Upper lobe of right lung (tissue), 1 donor: ENCODE results near the gene LRRFIP2. TPM values are rescaled to one million over a fixed set of nuclear protein-coding genes. Genes with fewer than 3 reads are reported as not detected.

ENCODE experiments used
- ATAC-seq: fragments of 200-7000 bp; cut with Tn5 transposase; one replicate; pipeline ENCODE4 v1.9.1; 2020; ENCODE audit warnings: mild to moderate bottlenecking, moderate library complexity
- DNase-seq: peaks from one replicate; pipeline ENCODE4 v3.0.0-alpha.2; 2020
- H3K27ac ChIP-seq: fragments of 200-600 bp; one replicate; pipeline ENCODE4 v1.8.0; 2022
- H3K27me3 ChIP-seq: fragments of 200-600 bp; one replicate; pipeline ENCODE4 v1.8.0; 2022; ENCODE audit warnings: mild to moderate bottlenecking
- H3K36me3 ChIP-seq: fragments of 200-600 bp; one replicate; pipeline ENCODE4 v1.8.0; 2022
- H3K4me1 ChIP-seq: fragments of 200-600 bp; one replicate; pipeline ENCODE4 v1.8.0; 2022
- H3K4me3 ChIP-seq: fragments of 200-600 bp; one replicate; pipeline ENCODE4 v1.8.0; 2022; ENCODE audit warnings: mild to moderate bottlenecking
- H3K9me3 ChIP-seq: fragments of 200-600 bp; one replicate; pipeline ENCODE4 v1.8.0; 2022
- intact Hi-C: fragments of 100-400 bp; cut with DNase I; formaldehyde crosslinking; loops from one replicate; pipeline ENCODE4 v1.11.0; 2022
- total RNA-seq: library from RNA; stranded (reverse); fragmentation: NEBNext Ultra II Directional; extraction: Animal tissue kit (Norgen Biotek cat#: 25700); gene quantifications from one replicate; pipeline ENCODE4 v1.2.1, GENCODE V29; 2021
- TF ChIP-seq, protein P1 (sequence below): fragments of 200-600 bp; IDR thresholded peaks from one replicate; pipeline ENCODE4 v1.8.0; 2022; ENCODE audit warnings: antibody characterized with exemption
- donor health status: DM: no; HTN: yes; CAD: no; lungs with severe emphysema.

LRRFIP2 gene
- total RNA-seq, 1 donor from 2014 or later, result 50.3 TPM

DNA sequence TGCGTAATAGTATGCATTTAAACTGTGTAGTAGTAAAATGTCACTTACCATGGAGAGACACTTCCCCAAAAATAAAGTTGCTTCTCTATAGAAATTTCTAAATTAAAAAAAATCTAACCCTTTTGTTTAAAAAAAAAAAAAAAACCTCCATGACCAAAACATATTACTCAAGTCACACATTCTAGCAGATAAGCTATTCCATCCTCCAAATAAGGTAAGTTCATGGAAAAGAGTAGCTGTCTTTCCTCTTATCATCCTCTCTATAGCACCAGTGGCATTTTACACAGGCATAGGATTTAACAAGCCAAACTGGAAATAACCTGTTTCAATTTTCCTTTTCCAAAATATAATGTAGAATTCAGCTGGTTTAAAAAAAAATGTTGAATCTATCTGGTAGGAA is 57.4 kb downstream of the LRRFIP2 start:
- Histone ChIP-seq H3K4me3 (no peak overlapping the region), H3K36me3 (no peaks in the 10 kb centered on the region), H3K27ac (no peak overlapping the region), H3K9me3 (no peaks in the 10 kb centered on the region), H3K4me1 (no peaks in the 10 kb centered on the region), H3K27me3 (no peaks in the 10 kb centered on the region)
- ATAC-seq (no peak), DNase-seq (no peak)
- TF ChIP-seq, protein P1, sequence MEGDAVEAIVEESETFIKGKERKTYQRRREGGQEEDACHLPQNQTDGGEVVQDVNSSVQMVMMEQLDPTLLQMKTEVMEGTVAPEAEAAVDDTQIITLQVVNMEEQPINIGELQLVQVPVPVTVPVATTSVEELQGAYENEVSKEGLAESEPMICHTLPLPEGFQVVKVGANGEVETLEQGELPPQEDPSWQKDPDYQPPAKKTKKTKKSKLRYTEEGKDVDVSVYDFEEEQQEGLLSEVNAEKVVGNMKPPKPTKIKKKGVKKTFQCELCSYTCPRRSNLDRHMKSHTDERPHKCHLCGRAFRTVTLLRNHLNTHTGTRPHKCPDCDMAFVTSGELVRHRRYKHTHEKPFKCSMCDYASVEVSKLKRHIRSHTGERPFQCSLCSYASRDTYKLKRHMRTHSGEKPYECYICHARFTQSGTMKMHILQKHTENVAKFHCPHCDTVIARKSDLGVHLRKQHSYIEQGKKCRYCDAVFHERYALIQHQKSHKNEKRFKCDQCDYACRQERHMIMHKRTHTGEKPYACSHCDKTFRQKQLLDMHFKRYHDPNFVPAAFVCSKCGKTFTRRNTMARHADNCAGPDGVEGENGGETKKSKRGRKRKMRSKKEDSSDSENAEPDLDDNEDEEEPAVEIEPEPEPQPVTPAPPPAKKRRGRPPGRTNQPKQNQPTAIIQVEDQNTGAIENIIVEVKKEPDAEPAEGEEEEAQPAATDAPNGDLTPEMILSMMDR, result no peak
- intact Hi-C loops, result no loop called here

DNA sequence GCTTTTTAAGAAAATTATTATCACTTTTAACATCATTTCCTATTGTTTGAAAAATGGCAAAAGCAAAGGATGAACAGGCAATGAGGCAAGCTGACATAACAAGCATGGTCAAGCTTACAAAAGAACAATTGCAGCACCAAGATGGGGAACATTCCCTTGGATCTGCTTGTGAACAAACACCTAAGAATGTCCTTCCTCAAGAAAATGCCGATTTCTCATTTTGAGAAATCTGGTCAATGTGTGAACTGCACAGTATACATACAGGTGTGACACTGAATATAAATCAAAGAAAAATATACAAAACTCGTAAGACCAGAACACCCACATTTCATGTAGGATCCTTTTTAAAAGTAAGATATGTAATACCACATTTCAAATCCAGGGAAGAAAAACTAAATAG is 58.9 kb downstream of the LRRFIP2 start:
- no peak overlapping the region for H3K4me3 ChIP-seq
- TF ChIP-seq, protein P1, result no peak
- H3K27me3 ChIP-seq, result no peaks in the 10 kb centered on the region
- intact Hi-C loops, result no loop called here
- ATAC-seq (no peak), DNase-seq (no peak)
- no peaks in the 10 kb centered on the region for H3K36me3 ChIP-seq
- no peak overlapping the region for H3K27ac ChIP-seq
- no peaks in the 10 kb centered on the region for H3K4me1 ChIP-seq
- H3K9me3 ChIP-seq, result no peaks in the 10 kb centered on the region

DNA sequence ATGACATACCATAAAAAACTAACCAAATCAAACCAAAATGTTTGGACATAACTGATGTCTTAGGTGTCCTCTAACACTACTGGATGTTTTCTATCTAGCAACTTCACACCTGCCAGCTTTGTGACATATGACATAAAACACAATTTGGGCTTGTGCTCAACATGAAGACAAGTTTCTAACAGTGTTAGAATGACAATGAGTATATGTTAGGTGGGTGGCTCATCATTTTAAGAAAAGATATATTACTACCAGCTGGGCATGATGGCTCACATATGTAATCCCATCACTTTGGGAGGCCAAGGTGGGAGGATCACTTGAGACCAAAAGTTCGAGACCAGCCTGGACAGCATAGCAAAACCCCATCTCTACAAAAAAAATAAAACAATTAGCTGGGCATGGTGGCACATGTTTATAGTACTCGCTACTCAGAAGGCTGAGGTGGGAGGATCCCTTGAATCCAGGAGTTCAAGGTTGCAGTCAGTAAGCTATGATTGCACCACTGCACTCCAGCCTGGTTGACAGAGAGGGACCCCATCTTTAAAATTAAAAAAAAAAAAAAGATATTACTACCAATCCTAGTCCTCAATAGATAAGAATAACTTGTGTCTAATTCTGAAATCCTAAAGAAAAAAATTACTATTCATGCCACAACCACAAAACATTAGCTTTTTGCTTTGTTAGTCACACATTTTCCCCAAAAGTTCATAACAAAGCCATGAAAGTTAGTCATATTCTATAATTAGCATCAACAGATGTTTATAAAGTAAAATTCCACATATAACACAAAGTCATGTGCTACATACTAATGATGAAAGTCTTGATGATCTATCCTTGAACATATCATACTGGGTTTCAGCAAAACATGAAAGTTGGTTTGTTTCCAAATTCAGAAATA is 59.9 kb downstream of the LRRFIP2 start:
- Histone ChIP-seq H3K27me3 (no peaks in the 10 kb centered on the region), H3K36me3 (no peaks in the 10 kb centered on the region), H3K4me1 (no peaks in the 10 kb centered on the region), H3K4me3 (no peak overlapping the region), H3K9me3 (no peaks in the 10 kb centered on the region), H3K27ac (no peak overlapping the region)
- TF ChIP-seq, protein P1, result no peak
- ATAC-seq (no peak), DNase-seq (no peak)
- intact Hi-C loops, result no loop called here

DNA sequence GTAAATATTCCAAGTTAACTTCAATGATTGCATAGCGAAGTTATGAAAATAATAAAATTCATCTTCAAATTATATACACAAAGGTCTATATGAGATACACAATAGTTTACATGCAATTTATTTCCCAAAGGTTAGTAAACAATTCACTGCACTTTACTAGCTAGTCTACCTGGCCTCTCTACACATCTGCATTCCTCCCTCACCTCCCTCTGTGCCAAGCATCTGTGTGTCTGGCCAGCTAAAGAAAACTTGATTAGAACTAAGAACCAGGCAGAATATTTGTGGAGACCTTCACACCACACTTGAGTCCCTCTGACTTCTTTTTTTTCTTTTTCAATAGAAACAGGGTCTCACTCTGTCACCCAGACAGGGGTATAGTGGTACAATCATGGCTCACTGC is 61.4 kb downstream of the LRRFIP2 start:
- ATAC-seq (no peak), DNase-seq (no peak)
- Histone ChIP-seq H3K27ac (no peak overlapping the region), H3K27me3 (no peaks in the 10 kb centered on the region), H3K4me1 (no peaks in the 10 kb centered on the region), H3K9me3 (no peaks in the 10 kb centered on the region), H3K4me3 (no peak overlapping the region), H3K36me3 (no peaks in the 10 kb centered on the region)
- TF ChIP-seq, protein P1, result no peak
- intact Hi-C loops, result no loop called here

DNA sequence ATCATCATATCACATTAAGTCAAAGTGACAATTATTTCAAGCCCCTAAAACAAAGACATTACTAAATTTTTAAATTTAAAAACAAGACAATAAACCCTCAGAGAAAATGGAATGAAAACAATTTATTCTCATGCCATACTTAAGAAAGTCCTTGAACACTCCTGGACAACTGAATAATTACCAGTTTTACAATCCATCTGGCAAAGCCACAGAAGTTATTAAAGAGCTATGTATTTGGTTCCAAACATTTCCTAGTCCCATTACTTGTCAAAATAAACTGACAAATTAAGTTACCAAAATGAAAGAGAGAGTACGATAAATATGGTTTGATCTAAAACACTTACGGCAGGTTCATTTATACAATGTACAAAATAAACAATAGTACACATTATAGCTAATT is 63.2 kb downstream of the LRRFIP2 start:
- intact Hi-C loops, result no loop called here

More for the DNA sequence above, 63.2 kb downstream of the LRRFIP2 start:
- TF ChIP-seq, protein P1, result no peak
- ATAC-seq, result no peak
- no peaks in the 10 kb centered on the region for H3K36me3 ChIP-seq
- H3K4me1 ChIP-seq, result no peaks in the 10 kb centered on the region
- no peak for DNase-seq
- H3K9me3 ChIP-seq, result no peaks in the 10 kb centered on the region
- no peak overlapping the region for H3K4me3 ChIP-seq
- no peak overlapping the region for H3K27ac ChIP-seq
- no peaks in the 10 kb centered on the region for H3K27me3 ChIP-seq
